HepG2 (cell line): ENCODE measurements around the gene CENPB. TPM values are rescaled to one million over a fixed set of nuclear protein-coding genes. Genes with fewer than 3 reads are reported as not detected.

Experiments
- DNMT3B ChIP-seq: conservative IDR thresholded peaks from 2 replicates; pipeline ENCODE4 v1.6.1; 2016; ENCODE audit warnings: missing biosample characterization, control low read depth
- HES4 ChIP-seq: sonication (generic); formaldehyde crosslinking; IDR thresholded peaks from 2 replicates; pipeline ENCODE4 v1.9.0; 2021; ENCODE audit warnings: mild to moderate bottlenecking, missing genetic modification reagents, borderline replicate concordance
- SP140L ChIP-seq: sonication (generic); formaldehyde crosslinking; IDR thresholded peaks from 2 replicates; pipeline ENCODE4 v1.4.0; 2020; ENCODE audit warnings: missing genetic modification reagents, borderline replicate concordance
- SP5 ChIP-seq: IDR thresholded peaks from 2 replicates; pipeline ENCODE4 v1.6.1; 2016; ENCODE audit warnings: low read depth, borderline replicate concordance
- TOE1 ChIP-seq: sonication (generic); formaldehyde crosslinking; IDR thresholded peaks from 2 replicates; pipeline ENCODE4 v1.4.0; 2020; ENCODE audit warnings: mild to moderate bottlenecking, missing genetic modification reagents
- XBP1 ChIP-seq: sonication (generic); formaldehyde crosslinking; IDR thresholded peaks from 2 replicates; pipeline ENCODE4 v1.5.0; 2020; ENCODE audit warnings: missing genetic modification reagents
- ZFX ChIP-seq: sonication (generic); formaldehyde crosslinking; IDR thresholded peaks from 2 replicates; pipeline ENCODE4 v1.4.0; 2020; ENCODE audit warnings: mild to moderate bottlenecking, low read depth, missing genetic modification reagents, moderate library complexity
- ZNF331 ChIP-seq: sonication (generic); formaldehyde crosslinking; IDR thresholded peaks from 2 replicates; pipeline ENCODE4 v1.4.0; 2020; ENCODE audit warnings: missing genetic modification reagents
- ZNF577 ChIP-seq: sonication (generic); formaldehyde crosslinking; IDR thresholded peaks from 2 replicates; pipeline ENCODE4 v1.4.0; 2020; ENCODE audit warnings: mild to moderate bottlenecking, low read depth, missing genetic modification reagents, borderline replicate concordance
- ZNF788 ChIP-seq: sonication (generic); formaldehyde crosslinking; IDR thresholded peaks from 2 replicates; pipeline ENCODE4 v1.5.0; 2020; ENCODE audit warnings: mild to moderate bottlenecking, missing genetic modification reagents, borderline replicate concordance
- ZNF816 ChIP-seq: sonication (generic); formaldehyde crosslinking; IDR thresholded peaks from 2 replicates; pipeline ENCODE4 v1.8.0; 2022; ENCODE audit warnings: missing genetic modification reagents, mild to moderate bottlenecking, borderline replicate concordance
- ZSCAN21 ChIP-seq: sonication (generic); formaldehyde crosslinking; IDR thresholded peaks from 2 replicates; pipeline ENCODE4 v1.8.0; 2022; ENCODE audit warnings: mild to moderate bottlenecking, missing genetic modification reagents, moderate library complexity, borderline replicate concordance
- ZSCAN30 ChIP-seq: sonication (generic); formaldehyde crosslinking; IDR thresholded peaks from 2 replicates; pipeline ENCODE4 v1.5.0; 2020; ENCODE audit warnings: mild to moderate bottlenecking, missing genetic modification reagents
- polyA plus RNA-seq, 8 experiments: library from polyadenylated mRNA; depleted of rRNA in 3 of 8; stranded (reverse) in 7 of 8; unstranded in 1 of 8; fragments of >200 nt; fragmentation: Illumina TruSeq in 4 of 8; extraction: Trizol in 4 of 8; gene quantifications; 2 replicates each; pipeline versions ENCODE4 v1.2.1 to v1.2.3, GENCODE V29; 2011 to 2016; ENCODE audit warnings: low read depth in 4 of 8, missing spikeins in 1 of 8, mixed read lengths in 1 of 8; ENCODE audit not compliant: insufficient read depth in 1 of 8
- total RNA-seq, 5 experiments: library from RNA; depleted of rRNA; stranded (reverse); fragments of >200 nt; fragmentation: Illumina TruSeq; extraction: Trizol; gene quantifications; 2 replicates each; pipeline ENCODE4 v1.2.3, GENCODE V29; 2016; ENCODE audit warnings: low read depth in 1 of 5
- TF ChIP-seq, protein P1 (sequence below): sonication (generic); formaldehyde crosslinking; IDR thresholded peaks from 2 replicates; pipeline ENCODE4 v1.4.0; 2020; ENCODE audit warnings: mild to moderate bottlenecking, missing genetic modification reagents, borderline replicate concordance
- TF ChIP-seq, protein P2 (sequence below), 2 experiments: sonication (generic) in 1 of 2; formaldehyde crosslinking in 1 of 2; IDR thresholded peaks; 2 replicates each; pipeline versions ENCODE4 v1.4.0 to v1.6.1; 2018 to 2020; ENCODE audit warnings: missing genetic modification reagents in 2 of 2, borderline replicate concordance in 1 of 2, low read depth in 1 of 2, mild to moderate bottlenecking in 1 of 2, missing biosample characterization in 1 of 2
- TF ChIP-seq, protein P3 (sequence below): sonication (generic); formaldehyde crosslinking; IDR thresholded peaks from 2 replicates; pipeline ENCODE4 v1.5.0; 2020; ENCODE audit warnings: missing genetic modification reagents, mild to moderate bottlenecking, borderline replicate concordance
- TF ChIP-seq, protein P4 (sequence below): sonication (generic); formaldehyde crosslinking; IDR thresholded peaks from 2 replicates; pipeline ENCODE4 v1.5.1; 2020; ENCODE audit warnings: missing genetic modification reagents, mild to moderate bottlenecking, borderline replicate concordance
- TF ChIP-seq, protein P5 (sequence below): sonication (generic); formaldehyde crosslinking; IDR thresholded peaks from 2 replicates; pipeline ENCODE4 v1.5.0; 2020; ENCODE audit warnings: mild to moderate bottlenecking, missing genetic modification reagents

Gene CENPB
- total and polyA plus RNA-seq, 2 of the 13 experiments (the other 11 are each of a cell fraction or from before 2014, with no cell fraction given), result 10.4 to 54.5 TPM

DNA sequence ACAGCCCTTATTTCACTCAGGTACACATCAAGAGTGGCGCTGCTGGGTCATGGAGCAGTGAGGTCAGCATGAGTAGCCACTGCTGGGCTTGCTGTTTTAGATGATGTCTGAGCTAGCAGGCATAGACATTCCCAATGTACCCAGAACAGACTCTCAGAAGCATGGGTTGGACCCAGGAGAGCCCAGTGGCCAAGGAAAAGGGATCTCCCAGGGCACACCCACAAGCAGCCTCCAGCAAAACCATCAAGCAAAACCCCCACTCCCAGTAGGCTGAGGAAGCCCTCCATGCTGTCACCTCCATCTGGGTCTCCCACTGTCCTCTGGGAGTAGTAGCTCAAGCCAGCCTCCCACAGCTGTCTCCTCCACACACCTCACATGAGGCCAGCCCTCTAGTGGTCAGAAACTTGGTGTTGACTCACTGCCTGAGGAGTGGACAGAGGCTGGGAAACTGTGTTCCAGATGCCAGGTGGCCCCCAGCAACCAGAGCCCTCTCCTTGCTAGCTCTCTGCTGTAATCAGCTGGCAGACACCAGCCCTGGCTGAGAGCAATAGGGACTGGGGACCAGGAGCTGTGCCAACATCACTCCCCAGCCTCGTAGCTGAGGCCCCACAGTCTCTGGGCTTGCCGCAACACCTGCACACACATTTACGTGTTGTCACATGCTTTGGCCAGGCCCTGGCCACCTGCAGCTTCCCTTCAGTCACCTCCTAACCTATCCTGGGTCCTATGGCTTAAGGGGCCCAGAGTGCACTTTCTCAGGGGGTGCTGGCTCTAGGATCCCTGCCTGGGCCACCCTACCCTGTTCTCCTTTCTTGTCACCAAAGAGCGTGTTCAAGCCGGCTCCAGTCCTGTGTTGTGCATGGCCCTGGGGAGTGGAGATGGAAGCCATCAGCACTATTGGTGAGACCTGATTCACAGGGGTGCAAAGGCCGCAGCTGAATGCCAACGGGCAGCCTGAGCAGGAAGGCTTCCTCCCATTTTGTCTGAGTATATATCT lies 31.9 kb upstream of the CENPB start (continued):
- no peak for TF ChIP-seq XBP1 (CRISPR knock-in tag)
- peak; percentile 96 for TF ChIP-seq ZNF331 (CRISPR knock-in tag)
- TF ChIP-seq, protein P1, sequence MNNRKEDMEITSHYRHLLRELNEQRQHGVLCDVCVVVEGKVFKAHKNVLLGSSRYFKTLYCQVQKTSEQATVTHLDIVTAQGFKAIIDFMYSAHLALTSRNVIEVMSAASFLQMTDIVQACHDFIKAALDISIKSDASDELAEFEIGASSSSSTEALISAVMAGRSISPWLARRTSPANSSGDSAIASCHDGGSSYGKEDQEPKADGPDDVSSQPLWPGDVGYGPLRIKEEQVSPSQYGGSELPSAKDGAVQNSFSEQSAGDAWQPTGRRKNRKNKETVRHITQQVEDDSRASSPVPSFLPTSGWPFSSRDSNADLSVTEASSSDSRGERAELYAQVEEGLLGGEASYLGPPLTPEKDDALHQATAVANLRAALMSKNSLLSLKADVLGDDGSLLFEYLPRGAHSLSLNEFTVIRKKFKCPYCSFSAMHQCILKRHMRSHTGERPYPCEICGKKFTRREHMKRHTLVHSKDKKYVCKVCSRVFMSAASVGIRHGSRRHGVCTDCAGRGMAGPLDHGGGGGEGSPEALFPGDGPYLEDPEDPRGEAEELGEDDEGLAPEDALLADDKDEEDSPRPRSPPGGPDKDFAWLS (CRISPR knock-in tag), result no peak; the same call in 1 of the 2 replicates
- TF ChIP-seq, protein P2, sequence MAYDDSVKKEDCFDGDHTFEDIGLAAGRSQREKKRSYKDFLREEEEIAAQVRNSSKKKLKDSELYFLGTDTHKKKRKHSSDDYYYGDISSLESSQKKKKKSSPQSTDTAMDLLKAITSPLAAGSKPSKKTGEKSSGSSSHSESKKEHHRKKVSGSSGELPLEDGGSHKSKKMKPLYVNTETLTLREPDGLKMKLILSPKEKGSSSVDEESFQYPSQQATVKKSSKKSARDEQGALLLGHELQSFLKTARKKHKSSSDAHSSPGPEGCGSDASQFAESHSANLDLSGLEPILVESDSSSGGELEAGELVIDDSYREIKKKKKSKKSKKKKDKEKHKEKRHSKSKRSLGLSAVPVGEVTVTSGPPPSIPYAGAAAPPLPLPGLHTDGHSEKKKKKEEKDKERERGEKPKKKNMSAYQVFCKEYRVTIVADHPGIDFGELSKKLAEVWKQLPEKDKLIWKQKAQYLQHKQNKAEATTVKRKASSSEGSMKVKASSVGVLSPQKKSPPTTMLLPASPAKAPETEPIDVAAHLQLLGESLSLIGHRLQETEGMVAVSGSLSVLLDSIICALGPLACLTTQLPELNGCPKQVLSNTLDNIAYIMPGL (CRISPR knock-in tag; IDR thresholded peaks at IDR 0.05; ENCODE audit: borderline replicate concordance in 1 of 2, low read depth in 1 of 2), result peak; percentile 98 to 99
- TF ChIP-seq TOE1 (CRISPR knock-in tag), result no peak
- no peak for TF ChIP-seq HES4 (CRISPR knock-in tag)
- TF ChIP-seq ZNF577 (CRISPR knock-in tag), result no peak
- TF ChIP-seq, protein P3, sequence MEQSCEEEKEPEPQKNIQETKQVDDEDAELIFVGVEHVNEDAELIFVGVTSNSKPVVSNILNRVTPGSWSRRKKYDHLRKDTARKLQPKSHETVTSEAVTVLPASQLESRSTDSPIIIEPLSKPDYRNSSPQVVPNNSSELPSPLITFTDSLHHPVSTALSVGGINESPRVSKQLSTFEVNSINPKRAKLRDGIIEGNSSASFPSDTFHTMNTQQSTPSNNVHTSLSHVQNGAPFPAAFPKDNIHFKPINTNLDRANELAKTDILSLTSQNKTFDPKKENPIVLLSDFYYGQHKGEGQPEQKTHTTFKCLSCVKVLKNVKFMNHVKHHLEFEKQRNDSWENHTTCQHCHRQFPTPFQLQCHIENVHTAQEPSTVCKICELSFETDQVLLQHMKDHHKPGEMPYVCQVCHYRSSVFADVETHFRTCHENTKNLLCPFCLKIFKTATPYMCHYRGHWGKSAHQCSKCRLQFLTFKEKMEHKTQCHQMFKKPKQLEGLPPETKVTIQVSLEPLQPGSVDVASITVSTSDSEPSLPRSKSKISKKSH (CRISPR knock-in tag), result 0 out of 2 replicates have a peak, but pooled peaks have one; percentile 70
- TF ChIP-seq, protein P4, sequence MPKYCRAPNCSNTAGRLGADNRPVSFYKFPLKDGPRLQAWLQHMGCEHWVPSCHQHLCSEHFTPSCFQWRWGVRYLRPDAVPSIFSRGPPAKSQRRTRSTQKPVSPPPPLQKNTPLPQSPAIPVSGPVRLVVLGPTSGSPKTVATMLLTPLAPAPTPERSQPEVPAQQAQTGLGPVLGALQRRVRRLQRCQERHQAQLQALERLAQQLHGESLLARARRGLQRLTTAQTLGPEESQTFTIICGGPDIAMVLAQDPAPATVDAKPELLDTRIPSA (CRISPR knock-in tag), result 0 out of 2 replicates have a peak, but pooled peaks have one; percentile 36
- no peak for TF ChIP-seq SP140L (CRISPR knock-in tag)
- TF ChIP-seq ZNF816 (CRISPR knock-in tag), result no peak
- TF ChIP-seq SP5 (CRISPR knock-in tag), result peak; percentile 75; the same call in 1 of the 2 replicates
- TF ChIP-seq ZFX (CRISPR knock-in tag), result peak; percentile 80
- TF ChIP-seq ZSCAN21 (CRISPR knock-in tag), result peak; percentile 82; the same call in 1 of the 2 replicates
- peak; percentile 92; the same call in 1 of the 2 replicates for TF ChIP-seq ZNF788 (CRISPR knock-in tag)
- TF ChIP-seq DNMT3B (CRISPR knock-in tag), result no peak; the same call in 1 of the 2 replicates
- no peak for TF ChIP-seq ZSCAN30
- TF ChIP-seq, protein P5, sequence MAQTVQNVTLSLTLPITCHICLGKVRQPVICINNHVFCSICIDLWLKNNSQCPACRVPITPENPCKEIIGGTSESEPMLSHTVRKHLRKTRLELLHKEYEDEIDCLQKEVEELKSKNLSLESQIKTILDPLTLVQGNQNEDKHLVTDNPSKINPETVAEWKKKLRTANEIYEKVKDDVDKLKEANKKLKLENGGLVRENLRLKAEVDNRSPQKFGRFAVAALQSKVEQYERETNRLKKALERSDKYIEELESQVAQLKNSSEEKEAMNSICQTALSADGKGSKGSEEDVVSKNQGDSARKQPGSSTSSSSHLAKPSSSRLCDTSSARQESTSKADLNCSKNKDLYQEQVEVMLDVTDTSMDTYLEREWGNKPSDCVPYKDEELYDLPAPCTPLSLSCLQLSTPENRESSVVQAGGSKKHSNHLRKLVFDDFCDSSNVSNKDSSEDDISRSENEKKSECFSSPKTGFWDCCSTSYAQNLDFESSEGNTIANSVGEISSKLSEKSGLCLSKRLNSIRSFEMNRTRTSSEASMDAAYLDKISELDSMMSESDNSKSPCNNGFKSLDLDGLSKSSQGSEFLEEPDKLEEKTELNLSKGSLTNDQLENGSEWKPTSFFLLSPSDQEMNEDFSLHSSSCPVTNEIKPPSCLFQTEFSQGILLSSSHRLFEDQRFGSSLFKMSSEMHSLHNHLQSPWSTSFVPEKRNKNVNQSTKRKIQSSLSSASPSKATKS (CRISPR knock-in tag), result no peak
